HEK293 (cell line): ENCODE measurements around the gene FGL2.

Source experiments
- CTCF ChIA-PET: fragments of 350-600 bp; formaldehyde crosslinking; extraction: SDS; loops from one replicate; lab custom pipeline; 2021; ENCODE audit warnings: antibody characterized with exemption; lab: Yijun Ruan, JAX
- POLR2A ChIA-PET: fragments of 300-600 bp; formaldehyde crosslinking; extraction: SDS; loops from one replicate; lab custom pipeline; 2020; ENCODE audit warnings: antibody characterized with exemption, inconsistent platforms; lab: Yijun Ruan, JAX
- H3K27ac ChIP-seq: fragments of 200-500 bp; sonication (Bioruptor generic); 2 replicates; pipeline ENCODE4 v1.5.1; 2014; ENCODE audit warnings: low read depth, low read length, control low read depth, inconsistent platforms; ENCODE audit errors: extremely low read depth
- H3K36me3 ChIP-seq, 2 experiments: fragments of 200-500 bp in 1 of 2; sonication (Bioruptor generic) in 1 of 2; 1 replicate in 1 of 2; 2 replicates in 1 of 2; pipeline ENCODE4 v1.5.1; 2014 to 2017; ENCODE audit warnings: inconsistent platforms in 2 of 2, low read length in 2 of 2; ENCODE audit not compliant: control insufficient read depth in 2 of 2, insufficient read depth in 1 of 2
- H3K4me1 ChIP-seq: fragments of 200-500 bp; sonication (Bioruptor generic); 2 replicates; pipeline ENCODE4 v1.5.1; 2014; ENCODE audit warnings: mild to moderate bottlenecking, low read length, inconsistent platforms; ENCODE audit not compliant: control insufficient read depth, insufficient read depth
- H3K4me3 ChIP-seq: 2 replicates; pipeline ENCODE4 v1.5.1; 2011; ENCODE audit warnings: low read depth, mild to moderate bottlenecking, control low read depth, low read length, moderate library complexity
- H3K9me3 ChIP-seq: fragments of 200-500 bp; sonication (Bioruptor generic); 2 replicates; pipeline ENCODE4 v1.5.1; 2014; ENCODE audit warnings: low read depth, low read length, inconsistent platforms; ENCODE audit not compliant: control insufficient read depth, insufficient read depth
- FEZF1 ChIP-seq: fragments of 450-650 bp; formaldehyde crosslinking; IDR thresholded peaks from 2 replicates; pipeline ENCODE4 v1.5.1; 2016; ENCODE audit warnings: missing biosample characterization, missing genetic modification characterization
- KLF8 ChIP-seq: fragments of 450-650 bp; formaldehyde crosslinking; IDR thresholded peaks from 2 replicates; pipeline ENCODE4 v1.5.1; 2016; ENCODE audit warnings: missing biosample characterization, missing genetic modification characterization
- SCRT2 ChIP-seq: fragments of 450-650 bp; formaldehyde crosslinking; IDR thresholded peaks from 2 replicates; pipeline ENCODE4 v1.5.1; 2016; ENCODE audit warnings: missing biosample characterization, missing genetic modification characterization
- ZBTB17 ChIP-seq: fragments of 450-650 bp; formaldehyde crosslinking; IDR thresholded peaks from 2 replicates; pipeline ENCODE4 v1.5.1; 2016; ENCODE audit warnings: missing biosample characterization, missing genetic modification characterization
- ZFHX2 ChIP-seq: fragments of 450-650 bp; formaldehyde crosslinking; conservative IDR thresholded peaks from 2 replicates; pipeline ENCODE4 v1.5.1; 2016; ENCODE audit warnings: missing biosample characterization, missing genetic modification characterization
- ZNF211 ChIP-seq: fragments of 450-650 bp; formaldehyde crosslinking; IDR thresholded peaks from 2 replicates; pipeline ENCODE4 v1.5.1; 2016; ENCODE audit warnings: low read depth, missing biosample characterization, missing genetic modification characterization
- ZNF433 ChIP-seq: fragments of 450-650 bp; formaldehyde crosslinking; IDR thresholded peaks from 2 replicates; pipeline ENCODE4 v1.5.1; 2016; ENCODE audit warnings: missing biosample characterization, missing genetic modification characterization, low read depth
- ZNF558 ChIP-seq: fragments of 450-650 bp; formaldehyde crosslinking; IDR thresholded peaks from 2 replicates; pipeline ENCODE4 v1.5.1; 2016; ENCODE audit warnings: missing biosample characterization, missing genetic modification characterization
- ZNF654 ChIP-seq: fragments of 450-650 bp; formaldehyde crosslinking; IDR thresholded peaks from 2 replicates; pipeline ENCODE4 v1.5.1; 2016; ENCODE audit warnings: low read depth, missing biosample characterization, missing genetic modification characterization
- ZNF707 ChIP-seq: fragments of 450-650 bp; formaldehyde crosslinking; IDR thresholded peaks from 2 replicates; pipeline ENCODE4 v1.5.1; 2016; ENCODE audit warnings: missing biosample characterization, missing genetic modification characterization
- ZNF791 ChIP-seq: fragments of 450-650 bp; formaldehyde crosslinking; IDR thresholded peaks from 2 replicates; pipeline ENCODE4 v1.5.1; 2016; ENCODE audit warnings: missing biosample characterization, missing genetic modification characterization
- ZNF837 ChIP-seq: fragments of 450-650 bp; formaldehyde crosslinking; IDR thresholded peaks from 2 replicates; pipeline ENCODE4 v1.5.1; 2016; ENCODE audit warnings: missing biosample characterization, missing genetic modification characterization
- TF ChIP-seq, protein P1 (sequence below): fragments of 450-650 bp; formaldehyde crosslinking; IDR thresholded peaks from 2 replicates; pipeline ENCODE4 v1.5.1; 2016; ENCODE audit warnings: missing biosample characterization, missing genetic modification characterization
- TF ChIP-seq, protein P2 (sequence below): fragments of 450-650 bp; formaldehyde crosslinking; conservative IDR thresholded peaks from 2 replicates; pipeline ENCODE4 v1.5.1; 2016; ENCODE audit warnings: low read depth, missing biosample characterization, missing genetic modification characterization
- TF ChIP-seq, protein P3 (sequence below): fragments of 450-650 bp; formaldehyde crosslinking; IDR thresholded peaks from 2 replicates; pipeline ENCODE4 v1.5.1; 2016; ENCODE audit warnings: missing biosample characterization, missing genetic modification characterization, low read depth
- TF ChIP-seq, protein P4 (sequence below): fragments of 450-650 bp; formaldehyde crosslinking; IDR thresholded peaks from 2 replicates; pipeline ENCODE4 v1.5.1; 2016; ENCODE audit warnings: missing biosample characterization, missing genetic modification characterization
- TF ChIP-seq, protein P5 (sequence below): fragments of 450-650 bp; formaldehyde crosslinking; IDR thresholded peaks from 2 replicates; pipeline ENCODE4 v1.5.0; 2017; ENCODE audit warnings: missing biosample characterization, missing genetic modification characterization, borderline replicate concordance

Gene FGL2

DNA sequence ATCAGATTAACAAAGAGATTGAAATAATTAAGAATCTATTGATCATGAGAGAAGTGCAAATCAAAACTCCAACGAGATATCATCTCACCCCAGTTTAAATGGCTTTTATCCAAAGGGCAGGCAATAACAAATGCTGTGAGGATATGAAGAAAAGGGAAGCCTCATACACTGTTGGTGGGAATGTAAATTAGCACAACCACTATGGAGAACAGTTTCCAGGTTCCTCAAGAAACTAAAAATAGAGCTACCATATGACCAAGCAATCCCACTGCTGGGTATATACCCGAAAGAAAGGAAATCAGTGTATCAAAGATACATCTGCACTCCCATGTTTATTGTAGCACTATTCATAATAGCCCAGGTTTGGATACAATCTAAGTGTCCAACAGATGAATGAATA, 13.8 kb downstream of the FGL2 start:
- no peaks in the 10 kb centered on the region for H3K36me3 ChIP-seq
- TF ChIP-seq, protein P1, sequence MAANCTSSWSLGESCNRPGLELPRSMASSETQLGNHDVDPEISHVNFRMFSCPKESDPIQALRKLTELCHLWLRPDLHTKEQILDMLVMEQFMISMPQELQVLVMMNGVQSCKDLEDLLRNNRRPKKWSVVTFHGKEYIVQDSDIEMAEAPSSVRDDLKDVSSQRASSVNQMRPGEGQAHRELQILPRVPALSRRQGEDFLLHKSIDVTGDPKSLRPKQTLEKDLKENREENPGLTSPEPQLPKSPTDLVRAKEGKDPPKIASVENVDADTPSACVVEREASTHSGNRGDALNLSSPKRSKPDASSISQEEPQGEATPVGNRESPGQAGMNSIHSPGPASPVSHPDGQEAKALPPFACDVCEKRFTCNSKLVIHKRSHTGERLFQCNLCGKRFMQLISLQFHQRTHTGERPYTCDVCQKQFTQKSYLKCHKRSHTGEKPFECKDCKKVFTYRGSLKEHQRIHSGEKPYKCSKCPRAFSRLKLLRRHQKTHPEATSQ (tag by site-specific recombination) = no peak
- TF ChIP-seq KLF8 (tag by site-specific recombination) (no peak), ZNF791 (tag by site-specific recombination) (no peak), ZFHX2 (tag by site-specific recombination) (no peak), FEZF1 (tag by site-specific recombination) (no peak), ZBTB17 (tag by site-specific recombination) (no peak), ZNF211 (tag by site-specific recombination) (no peak), ZNF707 (tag by site-specific recombination) (no peak)
- TF ChIP-seq, protein P2, sequence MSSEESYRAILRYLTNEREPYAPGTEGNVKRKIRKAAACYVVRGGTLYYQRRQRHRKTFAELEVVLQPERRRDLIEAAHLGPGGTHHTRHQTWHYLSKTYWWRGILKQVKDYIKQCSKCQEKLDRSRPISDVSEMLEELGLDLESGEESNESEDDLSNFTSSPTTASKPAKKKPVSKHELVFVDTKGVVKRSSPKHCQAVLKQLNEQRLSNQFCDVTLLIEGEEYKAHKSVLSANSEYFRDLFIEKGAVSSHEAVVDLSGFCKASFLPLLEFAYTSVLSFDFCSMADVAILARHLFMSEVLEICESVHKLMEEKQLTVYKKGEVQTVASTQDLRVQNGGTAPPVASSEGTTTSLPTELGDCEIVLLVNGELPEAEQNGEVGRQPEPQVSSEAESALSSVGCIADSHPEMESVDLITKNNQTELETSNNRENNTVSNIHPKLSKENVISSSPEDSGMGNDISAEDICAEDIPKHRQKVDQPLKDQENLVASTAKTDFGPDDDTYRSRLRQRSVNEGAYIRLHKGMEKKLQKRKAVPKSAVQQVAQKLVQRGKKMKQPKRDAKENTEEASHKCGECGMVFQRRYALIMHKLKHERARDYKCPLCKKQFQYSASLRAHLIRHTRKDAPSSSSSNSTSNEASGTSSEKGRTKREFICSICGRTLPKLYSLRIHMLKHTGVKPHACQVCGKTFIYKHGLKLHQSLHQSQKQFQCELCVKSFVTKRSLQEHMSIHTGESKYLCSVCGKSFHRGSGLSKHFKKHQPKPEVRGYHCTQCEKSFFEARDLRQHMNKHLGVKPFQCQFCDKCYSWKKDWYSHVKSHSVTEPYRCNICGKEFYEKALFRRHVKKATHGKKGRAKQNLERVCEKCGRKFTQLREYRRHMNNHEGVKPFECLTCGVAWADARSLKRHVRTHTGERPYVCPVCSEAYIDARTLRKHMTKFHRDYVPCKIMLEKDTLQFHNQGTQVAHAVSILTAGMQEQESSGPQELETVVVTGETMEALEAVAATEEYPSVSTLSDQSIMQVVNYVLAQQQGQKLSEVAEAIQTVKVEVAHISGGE = no peak
- TF ChIP-seq, all 188 proteins: peak for 0
- ChIA-PET CTCF (no interaction called here), POLR2A (no interaction called here)
- H3K4me3 ChIP-seq = no peak overlapping the region
- no peaks in the 10 kb centered on the region for H3K4me1 ChIP-seq
- H3K9me3 ChIP-seq = no peaks in the 10 kb centered on the region
- no peak overlapping the region for H3K27ac ChIP-seq

DNA sequence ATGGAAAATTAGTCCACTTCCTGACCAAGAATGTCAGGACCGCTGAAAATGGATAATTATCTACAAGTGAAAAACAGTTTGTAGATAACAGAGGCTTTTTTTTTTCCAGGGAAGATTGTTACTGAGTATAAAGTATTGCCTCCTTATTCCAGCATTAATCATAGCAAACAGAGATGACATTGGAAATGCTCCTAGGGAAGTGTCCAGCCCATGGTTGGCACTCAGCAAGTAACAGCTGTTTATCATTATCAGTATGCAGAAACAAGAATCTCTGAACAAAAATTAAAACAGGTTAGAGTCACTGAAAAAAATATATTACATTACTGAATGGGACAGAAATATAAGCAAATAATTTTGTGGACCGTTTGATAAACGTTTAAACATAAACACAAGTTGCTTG, 14.6 kb downstream of the FGL2 start:
- ChIA-PET CTCF (interaction anchor here (0.7 kb wide), 1 partner anchor 1145 kb away, joined by 3 read pairs; no protein-coding TSS in a partner anchor), POLR2A (no interaction called here)
- Histone ChIP-seq H3K4me3 (no peak overlapping the region), H3K36me3 (no peaks in the 10 kb centered on the region), H3K4me1 (no peaks in the 10 kb centered on the region), H3K27ac (no peak overlapping the region), H3K9me3 (no peaks in the 10 kb centered on the region)
- TF ChIP-seq ZNF433 = no peak
- TF ChIP-seq, protein P3, sequence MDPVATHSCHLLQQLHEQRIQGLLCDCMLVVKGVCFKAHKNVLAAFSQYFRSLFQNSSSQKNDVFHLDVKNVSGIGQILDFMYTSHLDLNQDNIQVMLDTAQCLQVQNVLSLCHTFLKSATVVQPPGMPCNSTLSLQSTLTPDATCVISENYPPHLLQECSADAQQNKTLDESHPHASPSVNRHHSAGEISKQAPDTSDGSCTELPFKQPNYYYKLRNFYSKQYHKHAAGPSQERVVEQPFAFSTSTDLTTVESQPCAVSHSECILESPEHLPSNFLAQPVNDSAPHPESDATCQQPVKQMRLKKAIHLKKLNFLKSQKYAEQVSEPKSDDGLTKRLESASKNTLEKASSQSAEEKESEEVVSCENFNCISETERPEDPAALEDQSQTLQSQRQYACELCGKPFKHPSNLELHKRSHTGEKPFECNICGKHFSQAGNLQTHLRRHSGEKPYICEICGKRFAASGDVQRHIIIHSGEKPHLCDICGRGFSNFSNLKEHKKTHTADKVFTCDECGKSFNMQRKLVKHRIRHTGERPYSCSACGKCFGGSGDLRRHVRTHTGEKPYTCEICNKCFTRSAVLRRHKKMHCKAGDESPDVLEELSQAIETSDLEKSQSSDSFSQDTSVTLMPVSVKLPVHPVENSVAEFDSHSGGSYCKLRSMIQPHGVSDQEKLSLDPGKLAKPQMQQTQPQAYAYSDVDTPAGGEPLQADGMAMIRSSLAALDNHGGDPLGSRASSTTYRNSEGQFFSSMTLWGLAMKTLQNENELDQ (tag by site-specific recombination) = no peak
- TF ChIP-seq ZNF837 (tag by site-specific recombination) = no peak
- no peak for TF ChIP-seq ZNF558
- TF ChIP-seq ZNF654 (tag by site-specific recombination) = no peak
- TF ChIP-seq SCRT2 (tag by site-specific recombination) = no peak
- TF ChIP-seq, protein P4, sequence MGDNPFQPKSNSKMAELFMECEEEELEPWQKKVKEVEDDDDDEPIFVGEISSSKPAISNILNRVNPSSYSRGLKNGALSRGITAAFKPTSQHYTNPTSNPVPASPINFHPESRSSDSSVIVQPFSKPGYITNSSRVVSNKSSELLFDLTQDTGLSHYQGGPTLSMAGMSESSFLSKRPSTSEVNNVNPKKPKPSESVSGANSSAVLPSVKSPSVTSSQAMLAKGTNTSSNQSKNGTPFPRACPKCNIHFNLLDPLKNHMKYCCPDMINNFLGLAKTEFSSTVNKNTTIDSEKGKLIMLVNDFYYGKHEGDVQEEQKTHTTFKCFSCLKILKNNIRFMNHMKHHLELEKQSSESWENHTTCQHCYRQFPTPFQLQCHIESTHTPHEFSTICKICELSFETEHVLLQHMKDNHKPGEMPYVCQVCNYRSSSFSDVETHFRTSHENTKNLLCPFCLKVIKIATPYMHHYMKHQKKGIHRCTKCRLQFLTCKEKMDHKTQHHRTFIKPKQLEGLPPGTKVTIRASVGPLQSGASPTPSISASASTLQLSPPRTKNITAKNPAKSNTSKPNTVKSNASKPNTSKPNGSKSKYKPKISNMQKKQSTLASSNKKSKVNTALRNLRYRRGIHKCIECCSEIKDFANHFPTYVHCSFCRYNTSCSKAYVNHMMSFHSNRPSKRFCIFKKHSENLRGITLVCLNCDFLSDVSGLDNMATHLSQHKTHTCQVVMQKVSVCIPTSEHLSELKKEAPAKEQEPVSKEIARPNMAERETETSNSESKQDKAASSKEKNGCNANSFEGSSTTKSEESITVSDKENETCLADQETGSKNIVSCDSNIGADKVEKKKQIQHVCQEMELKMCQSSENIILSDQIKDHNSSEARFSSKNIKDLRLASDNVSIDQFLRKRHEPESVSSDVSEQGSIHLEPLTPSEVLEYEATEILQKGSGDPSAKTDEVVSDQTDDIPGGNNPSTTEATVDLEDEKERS = no peak
- TF ChIP-seq, protein P5, sequence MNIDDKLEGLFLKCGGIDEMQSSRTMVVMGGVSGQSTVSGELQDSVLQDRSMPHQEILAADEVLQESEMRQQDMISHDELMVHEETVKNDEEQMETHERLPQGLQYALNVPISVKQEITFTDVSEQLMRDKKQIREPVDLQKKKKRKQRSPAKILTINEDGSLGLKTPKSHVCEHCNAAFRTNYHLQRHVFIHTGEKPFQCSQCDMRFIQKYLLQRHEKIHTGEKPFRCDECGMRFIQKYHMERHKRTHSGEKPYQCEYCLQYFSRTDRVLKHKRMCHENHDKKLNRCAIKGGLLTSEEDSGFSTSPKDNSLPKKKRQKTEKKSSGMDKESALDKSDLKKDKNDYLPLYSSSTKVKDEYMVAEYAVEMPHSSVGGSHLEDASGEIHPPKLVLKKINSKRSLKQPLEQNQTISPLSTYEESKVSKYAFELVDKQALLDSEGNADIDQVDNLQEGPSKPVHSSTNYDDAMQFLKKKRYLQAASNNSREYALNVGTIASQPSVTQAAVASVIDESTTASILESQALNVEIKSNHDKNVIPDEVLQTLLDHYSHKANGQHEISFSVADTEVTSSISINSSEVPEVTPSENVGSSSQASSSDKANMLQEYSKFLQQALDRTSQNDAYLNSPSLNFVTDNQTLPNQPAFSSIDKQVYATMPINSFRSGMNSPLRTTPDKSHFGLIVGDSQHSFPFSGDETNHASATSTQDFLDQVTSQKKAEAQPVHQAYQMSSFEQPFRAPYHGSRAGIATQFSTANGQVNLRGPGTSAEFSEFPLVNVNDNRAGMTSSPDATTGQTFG (tag by site-specific recombination) = no peak
